GM21423 (cell line): ENCODE measurements around the gene EP400.

Source experiments
- ATAC-seq: cut with Tn5 transposase; IDR thresholded peaks from one replicate; pipeline ENCODE4 v1.9.1; 2021; ENCODE audit warnings: mild to moderate bottlenecking, moderate library complexity; ENCODE audit not compliant: unreplicated experiment

EP400 gene

DNA sequence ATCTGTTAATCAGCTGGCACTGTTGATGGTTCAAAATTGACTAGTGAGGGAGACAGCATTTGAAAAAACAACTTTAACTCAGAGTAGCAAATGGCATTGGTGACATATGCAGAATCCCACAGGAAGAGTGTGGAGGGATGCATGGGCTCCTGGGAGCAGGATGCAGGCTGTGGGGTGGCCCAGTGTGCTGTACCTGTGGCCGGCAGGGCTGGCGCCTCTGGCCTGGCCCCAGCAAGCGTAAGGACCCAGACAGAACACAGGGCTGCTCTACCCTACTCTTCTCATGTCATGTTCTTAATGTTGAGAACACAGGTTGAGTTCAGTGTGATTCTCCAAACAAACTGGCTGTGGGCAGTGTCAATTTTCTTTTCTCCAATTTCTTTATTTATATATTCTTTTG is 160.9 kb downstream of the EP400 start:
- ATAC-seq: no peak

DNA sequence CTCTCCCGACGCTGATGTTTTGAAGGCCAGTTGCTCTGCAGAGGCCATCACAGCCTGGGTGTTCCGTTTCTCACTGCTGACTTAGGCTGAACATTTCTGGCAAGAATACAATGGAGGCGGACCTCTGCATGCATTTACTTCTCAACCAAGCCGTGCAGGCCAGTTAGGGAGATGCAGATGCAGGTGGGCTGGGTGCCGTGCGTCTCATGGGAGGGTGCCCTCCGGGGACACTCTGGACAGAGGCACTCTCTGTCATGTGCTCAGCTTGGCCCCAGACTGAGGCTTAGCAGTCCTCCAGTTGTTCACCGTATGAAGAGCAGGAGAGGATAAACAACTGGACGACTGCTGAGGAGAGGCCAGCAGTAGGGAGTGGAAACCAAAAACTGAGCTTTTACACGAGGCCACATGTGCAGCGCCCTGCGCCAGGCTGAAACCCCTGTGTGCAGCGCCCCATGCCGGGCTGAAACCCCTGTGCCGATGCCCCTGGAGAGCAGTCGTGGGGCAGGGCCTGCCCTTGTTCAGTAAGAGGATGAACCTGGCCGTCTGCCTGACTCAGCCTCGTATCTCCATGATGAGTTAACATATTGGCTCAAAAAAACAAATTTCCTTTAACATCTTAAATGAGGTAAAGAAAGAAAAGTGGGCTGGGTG is 162.0 kb downstream of the EP400 start:
- no peak for ATAC-seq

DNA sequence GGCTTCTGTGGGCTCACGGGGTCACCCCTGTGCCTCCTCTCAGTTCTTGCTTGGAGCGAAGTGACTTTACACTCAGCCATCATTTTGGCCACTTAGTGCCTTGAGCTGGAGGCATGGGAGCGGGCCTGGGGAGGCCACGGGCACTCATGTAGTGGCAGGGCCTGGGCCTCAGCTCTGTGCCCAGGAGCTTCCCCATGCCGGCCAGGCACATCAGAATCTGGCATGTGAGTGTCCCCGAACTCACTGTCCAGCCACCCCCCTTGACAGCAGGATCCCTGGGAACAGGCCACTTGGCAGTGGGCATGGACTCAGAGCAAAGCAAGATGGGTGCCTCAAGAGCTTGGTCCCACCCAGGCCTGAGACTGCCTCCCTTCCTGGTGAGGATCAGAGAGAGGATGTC is 164.9 kb downstream of the EP400 start:
- ATAC-seq: no peak

DNA sequence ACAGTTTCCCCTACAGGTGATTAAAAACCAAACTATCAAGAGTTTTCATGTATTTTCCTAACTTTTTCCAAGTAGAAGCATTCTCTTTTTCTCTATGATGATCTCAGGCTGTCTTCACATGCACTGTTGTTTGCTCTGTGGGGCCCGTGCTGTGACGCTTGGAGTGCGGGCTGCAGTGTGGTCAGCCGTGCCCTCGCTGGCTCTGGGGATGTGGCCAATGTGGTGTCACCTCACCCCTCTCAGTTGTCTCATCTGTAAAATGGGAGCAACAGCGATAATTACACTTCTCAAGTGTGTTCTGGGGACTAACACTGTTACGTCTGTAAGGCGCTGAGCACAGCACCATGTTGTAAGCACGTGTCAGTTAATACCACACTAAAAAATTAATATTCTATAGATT is 165.8 kb downstream of the EP400 start:
- no peak for ATAC-seq

DNA sequence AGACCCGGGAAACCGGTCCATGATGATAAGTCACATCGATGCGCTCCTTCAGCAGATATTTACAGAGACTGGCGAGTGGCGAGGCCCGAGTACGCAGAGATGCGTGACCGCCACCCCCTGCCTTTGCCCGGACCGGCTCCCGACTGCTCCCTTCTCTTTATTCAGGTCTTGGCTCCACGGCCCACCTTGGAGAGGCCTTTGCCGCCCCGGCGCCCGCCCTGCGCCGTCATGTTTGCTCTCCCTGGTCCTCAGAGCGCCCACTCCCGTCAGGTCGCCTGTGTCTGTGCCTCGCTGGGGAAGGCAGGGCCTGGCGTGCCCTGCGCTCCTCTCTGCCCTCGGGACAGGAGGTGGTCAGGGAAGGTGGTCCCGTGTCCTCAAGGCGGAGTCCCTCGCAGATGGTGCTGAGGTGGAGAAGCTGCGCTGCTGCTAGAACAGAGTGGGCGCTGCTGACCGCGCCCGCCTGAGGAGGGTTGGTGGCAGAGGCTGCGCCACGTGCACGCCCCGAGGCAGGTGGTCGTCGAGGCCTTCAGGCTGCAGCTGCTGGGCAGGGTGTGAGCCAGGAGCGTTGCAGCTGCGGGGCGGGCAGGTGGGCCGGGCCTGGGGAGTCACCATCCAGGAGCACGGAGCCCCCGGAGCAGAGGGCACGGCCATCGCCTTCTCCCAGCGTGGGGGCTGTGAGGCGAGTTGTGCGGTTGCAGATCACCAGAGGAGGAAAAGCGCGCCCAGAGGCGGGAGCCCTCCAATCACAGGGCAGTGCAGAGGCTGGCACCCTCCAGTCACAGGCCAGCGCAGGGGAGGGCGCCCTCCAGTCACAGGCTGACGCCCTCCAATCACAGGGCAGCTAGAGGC is 167.2 kb downstream of the EP400 start:
- ATAC-seq: no peak

DNA sequence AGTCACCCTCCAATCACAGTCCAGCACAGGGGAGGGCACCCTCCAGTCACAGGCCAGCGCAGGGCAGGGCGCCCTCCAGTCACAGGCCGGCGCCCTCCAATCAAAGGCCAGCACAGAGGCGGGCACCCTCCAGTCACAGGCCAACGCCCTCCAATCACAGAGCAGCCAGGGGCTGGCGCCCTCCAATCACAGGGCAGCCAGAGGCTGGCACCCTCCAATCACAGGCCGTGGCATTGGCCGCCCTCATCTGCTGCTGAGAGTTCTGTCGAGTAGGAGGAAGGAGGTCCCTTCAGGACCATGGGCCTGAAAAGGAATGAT is 167.8 kb downstream of the EP400 start:
- ATAC-seq: no peak

DNA sequence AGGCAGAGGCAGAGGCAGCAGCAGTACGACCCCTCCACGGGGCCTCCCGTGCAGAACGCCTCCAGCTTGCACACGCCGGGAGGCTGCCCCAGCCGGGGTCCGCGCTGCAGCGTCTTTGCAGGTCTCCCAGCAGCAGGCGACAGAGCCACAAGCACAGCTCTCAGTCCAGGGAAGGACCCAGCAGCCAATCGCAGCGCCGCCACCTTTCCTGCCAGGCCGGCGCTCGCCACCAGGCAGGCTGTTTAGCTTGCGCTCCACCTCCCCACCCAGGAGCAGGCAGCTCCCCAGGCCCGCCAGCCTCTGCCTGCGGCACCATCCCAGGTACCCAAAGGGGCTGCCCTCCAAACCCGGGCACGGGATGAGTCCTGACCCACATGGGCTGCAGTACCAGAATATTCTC is 169.1 kb downstream of the EP400 start:
- no peak for ATAC-seq

DNA sequence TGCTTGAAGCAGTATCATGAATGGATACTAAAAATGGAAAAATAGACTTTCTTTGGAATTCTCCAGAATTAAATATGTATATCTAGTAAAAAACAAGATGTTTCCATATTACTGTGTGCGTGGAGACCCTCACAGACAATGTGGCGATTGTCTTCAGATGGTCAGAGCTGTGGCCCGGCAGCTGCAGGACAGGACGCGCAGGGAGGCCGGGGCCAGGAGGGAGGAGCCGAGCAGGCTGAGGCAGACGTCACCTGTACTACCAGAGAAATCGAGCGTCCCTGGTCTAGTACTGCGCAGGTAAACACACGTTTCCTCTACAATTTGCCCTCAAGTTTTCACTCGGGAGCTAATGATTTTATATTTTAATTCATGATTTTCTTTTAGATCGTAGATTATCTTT is 171.5 kb downstream of the EP400 start:
- ATAC-seq: no peak

DNA sequence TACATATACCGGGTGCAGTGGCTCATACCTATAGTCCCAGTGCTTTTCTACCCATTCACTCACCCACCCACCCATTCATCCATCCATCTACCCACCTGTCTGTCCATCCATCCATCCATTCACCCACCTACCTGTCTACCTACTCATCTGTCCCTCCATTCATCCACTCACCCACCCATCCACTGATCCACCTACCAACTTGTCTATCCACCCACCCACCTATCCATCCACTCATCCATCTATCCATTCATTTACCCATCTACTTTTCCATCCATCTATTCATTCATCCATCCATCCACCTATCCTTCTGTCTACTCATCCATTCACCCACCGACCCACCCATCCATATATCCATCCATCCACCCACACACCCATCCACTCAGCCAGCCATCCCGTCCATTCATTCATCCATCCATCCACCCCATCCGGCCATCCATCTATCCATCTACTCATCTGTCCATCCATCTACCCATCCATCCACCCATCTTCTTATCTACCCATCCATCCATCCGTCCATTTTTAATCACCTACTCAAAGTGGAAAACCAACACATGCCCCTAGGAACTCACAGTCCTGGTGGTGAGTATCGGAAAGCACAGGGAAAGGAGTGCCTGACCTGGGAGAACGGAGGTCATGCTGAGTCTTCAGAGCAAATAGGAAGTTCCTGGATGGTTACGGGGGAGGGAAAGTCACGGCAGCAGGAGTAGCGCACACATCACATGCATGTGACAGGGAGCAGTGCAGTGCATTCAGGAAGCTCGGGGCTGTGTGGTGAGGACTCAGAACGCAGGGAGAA is 174.4 kb downstream of the EP400 start:
- no peak for ATAC-seq

DNA sequence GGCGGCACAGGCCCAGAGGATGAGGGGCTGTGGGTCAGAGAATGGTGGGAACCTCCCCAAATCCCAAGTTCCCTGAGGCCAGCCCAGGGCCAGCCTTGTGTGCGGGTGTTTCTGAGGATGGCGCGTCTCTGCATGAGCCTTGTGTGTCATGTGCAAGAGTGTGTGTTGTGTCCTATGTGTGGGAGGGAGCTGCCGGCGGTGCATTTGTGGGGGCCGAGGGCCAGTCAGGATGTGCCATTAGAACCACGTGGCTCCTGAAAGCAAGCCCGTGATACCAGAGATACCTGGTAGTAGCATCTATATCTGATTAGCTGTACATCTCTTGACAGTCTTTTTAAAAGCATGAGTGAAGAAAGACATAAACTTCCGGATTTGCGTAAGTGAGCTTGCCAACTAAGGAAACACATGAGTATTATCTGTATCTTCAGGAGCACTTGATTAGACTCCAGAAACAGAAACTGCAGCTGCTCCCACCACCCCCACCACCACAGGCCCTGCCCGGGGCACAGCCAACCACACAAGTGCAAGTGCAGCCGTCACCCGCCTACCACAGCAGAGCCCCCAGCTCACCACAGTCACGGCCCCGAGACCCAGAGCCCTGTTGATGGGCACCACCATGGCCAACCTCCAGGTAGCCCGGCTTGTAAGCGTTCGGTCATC is 175.2 kb downstream of the EP400 start:
- no peak for ATAC-seq

DNA sequence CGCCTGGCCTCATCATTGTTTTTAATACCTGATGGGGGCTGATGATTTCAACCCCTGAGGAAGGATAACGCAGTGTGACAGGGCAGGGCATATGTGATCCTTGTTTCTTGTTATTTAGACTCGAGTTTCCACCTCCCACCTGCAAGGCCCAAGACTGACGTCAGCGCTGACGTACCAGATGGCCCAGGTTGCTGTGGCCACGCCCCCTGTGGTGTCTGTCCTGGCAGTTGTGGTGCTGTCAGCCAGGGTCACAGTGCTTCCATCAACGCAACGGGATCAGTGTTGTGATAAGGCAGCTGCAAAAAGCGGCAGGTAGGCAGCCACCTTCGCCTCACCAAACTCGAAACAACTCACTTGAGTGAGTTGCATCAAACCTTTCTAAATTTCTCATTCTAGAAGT is 176.0 kb downstream of the EP400 start:
- ATAC-seq: no peak

DNA sequence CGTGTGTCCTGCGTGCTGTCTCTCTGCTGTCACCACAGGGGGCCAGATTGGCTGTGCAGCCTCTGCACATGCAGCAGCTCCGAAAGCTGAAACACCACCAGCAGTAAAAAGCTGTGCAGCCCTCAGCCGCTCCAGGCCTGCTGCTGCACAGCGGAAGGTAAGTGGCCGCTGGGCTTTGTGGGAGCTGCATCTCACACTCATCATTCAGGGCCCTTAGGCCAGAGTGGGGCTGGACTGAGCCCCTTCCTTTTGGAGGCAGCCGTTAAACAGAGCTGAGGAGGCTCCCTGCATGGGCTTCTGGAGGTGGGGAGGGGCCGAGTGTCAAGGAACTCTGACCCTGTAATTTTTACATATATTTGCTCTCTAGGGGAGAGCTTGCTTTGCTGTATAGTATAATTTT is 177.3 kb downstream of the EP400 start:
- ATAC-seq: no peak

DNA sequence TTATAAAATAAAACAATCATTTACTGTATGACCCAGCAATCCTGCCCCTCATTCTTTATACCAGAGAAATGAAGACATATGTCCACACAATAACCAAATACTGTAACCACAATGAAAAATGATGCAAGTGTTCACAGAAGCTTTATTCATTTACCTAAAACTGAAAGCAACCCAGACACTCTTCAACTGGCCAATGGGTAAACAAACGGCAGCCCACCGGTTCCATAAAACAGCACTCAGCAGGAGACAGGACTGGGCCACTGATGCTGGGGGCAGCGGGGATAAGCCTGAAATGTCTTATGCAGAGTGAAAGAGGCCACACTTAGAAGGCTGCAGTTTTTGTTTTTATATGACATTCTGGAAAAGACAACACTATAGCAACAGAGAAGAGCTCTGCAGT is 179.3 kb downstream of the EP400 start:
- no peak for ATAC-seq

DNA sequence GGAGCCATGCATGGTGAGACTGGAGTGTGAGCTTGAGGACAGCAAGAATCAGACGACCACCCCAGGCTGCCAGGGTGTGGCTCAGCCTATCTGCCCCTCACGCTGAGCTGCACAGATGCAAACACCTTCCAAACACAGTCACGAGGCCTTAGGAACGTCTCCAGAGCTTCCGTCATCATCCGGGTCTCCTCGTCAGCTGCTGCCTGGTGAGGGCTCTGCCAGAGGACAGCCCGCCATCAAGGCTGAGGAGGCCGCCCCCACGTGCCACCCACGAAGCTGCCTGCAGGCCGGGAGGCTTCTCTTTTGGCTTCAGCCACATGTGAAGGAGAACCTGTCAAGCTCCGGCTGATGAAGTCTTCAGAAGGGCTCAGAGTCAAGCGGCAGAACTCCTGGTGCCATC is 180.9 kb downstream of the EP400 start:
- ATAC-seq: no peak
